ENCODE results near the gene NUCB1.
"Not testable (repeated sequence)": the region's sequence is repeated elsewhere in the genome, so short reads cannot be mapped to it uniquely, and the experiment has no call there.

Gene NUCB1

DNA sequence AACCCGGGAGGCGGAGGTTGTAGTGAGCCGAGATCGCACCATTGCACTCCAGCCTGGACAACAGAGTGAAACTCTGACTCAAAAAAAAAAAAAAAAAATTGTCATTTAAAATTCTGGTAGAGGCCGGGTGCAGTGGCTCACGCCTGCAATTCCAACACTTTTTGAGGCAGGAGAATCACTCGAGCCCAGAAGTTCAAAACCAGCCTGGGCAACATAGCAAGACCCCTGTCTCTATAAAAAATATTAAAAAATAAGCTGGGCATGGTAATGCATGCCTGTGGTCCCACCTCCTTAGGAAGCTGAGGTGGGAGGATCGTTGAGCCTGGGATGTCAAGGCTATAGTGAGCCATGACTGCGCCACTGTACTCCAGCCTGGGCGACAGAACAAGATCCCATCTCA lies 6.2 kb downstream of the NUCB1 start:
- no peak for DNase-seq (ENCODE audit: low read depth in 2 of 2)

DNA sequence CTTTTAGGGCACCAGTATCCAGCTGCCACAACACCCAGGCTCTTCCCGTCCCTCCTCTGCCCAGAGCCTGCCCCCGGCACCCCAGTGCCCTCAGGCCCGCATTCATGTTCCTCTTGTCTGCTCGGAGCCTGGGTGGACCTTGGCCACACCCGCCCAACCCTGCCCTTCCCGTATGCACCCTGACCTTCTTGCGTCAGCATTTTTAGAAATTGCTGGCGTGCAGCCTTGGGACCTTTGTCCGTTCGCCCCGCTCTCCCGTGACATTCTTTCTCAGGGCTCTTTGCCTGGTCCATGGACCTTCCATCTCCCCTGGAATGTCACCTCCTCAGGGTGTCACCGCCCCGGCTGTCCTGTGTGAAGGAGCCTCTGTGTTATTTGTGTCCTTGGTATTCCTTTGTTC lies 7.6 kb downstream of the NUCB1 start:
- DNase-seq (ENCODE audit: low read depth in 2 of 2) = no peak

DNA sequence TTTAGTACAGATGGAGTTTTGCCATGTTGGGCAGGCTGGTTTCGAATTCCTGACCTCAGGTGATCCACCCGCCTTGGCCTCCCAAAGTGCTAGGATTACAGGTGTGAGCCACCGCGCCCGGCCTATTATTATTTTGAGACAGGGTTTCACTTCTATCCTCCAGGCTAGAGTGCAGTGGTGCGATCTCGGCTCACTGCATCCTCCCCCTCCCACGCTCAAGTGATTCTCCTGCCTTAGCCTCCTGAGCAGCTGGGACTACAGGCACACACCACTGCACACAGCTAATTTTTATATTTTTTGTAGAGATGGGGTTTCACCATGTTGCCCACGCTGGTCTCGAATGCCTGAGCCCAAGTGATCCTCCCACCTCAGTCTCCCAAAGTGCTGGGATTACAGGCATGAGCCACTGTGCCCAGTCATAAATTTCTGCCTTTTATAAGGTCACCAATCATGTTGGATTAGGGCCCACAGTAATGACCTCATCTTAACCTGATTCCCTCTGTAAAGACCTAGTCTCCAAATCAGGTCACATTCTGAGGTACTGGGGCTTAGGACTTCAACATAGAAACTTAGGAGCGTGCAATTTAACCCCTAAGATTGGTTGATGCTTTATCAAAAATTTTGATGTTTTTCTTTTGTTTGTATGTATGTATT lies 9.4 kb downstream of the NUCB1 start:
- DNase-seq (ENCODE audit: low read depth in 2 of 2) = not testable (repeated sequence)

DNA sequence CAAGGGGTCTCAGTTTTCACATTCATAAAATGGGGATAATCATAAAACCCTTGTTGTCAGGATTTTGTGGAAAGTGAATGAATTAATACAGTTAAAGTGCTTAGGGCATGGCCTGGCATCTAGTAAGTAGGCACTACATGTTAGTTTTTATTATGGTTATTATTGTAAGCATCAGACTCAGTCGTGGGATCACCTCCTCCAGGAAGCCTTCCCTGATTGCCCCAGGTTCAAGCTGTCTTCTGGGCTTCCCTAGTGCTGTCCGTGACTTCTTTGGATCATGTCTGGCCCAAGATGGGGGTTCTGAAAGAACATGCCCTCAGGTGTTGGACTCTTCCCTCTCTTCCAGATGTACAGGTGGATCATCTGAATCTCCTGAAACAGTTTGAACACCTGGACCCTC lies 10.7 kb downstream of the NUCB1 start:
- no peak for DNase-seq (ENCODE audit: low read depth in 2 of 2)

DNA sequence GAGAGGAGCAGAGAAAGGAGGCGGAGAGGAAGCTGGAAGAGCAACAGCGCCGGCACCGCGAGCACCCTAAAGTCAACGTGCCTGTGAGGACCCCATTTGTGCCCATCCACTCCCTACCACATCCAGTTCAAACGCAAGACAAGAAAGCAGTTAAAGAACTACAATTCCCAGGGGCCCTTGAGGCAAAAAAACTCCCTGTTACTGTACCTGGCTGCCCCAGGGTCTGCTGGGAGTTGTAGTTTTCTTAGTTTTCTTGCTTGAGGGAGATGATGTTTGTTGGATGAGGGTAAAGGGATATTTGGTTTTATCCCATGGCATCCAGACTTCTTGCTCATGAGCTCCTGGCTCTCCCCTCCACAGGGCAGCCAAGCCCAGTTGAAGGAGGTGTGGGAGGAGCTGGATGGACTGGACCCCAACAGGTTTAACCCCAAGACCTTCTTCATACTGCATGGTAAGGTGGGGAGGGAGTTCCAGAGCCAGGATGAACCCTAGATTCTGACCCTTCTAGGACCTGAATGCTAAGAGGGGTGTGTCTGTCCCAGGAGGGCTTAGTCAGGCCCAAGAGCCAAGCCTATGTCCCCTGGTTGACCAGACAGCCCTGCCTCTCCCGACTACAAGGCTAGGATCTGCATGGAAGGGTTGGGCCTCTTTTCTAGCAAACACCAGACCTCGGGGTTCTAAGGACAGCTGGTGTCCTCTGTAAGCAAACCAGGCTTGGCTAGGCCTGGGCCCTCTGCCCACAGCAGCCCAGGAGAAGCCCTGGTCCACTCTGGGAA lies 13.2 kb downstream of the NUCB1 start:
- DNase-seq (ENCODE audit: low read depth in 2 of 2) = no peak

DNA sequence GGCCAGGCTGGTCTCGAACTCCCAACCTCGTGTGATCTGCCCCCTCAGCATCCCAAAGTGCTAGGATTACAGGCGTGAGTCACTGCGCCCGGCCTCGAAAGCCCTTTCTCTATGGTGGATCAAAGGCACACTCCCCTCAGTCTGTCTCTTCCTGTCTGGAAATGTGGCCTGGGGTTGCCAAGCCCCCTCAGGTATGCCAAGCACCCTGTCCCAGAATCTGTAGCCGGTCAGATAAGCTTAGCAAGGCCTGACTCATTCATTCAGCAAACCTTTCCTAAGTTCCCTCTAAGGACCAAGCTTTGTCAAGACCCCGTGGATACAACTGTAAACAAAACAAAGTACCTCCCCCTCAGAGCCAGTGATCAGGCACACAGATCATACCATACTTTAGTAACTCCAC lies 14.1 kb downstream of the NUCB1 start:
- DNase-seq (ENCODE audit: low read depth in 2 of 2) = no peak

DNA sequence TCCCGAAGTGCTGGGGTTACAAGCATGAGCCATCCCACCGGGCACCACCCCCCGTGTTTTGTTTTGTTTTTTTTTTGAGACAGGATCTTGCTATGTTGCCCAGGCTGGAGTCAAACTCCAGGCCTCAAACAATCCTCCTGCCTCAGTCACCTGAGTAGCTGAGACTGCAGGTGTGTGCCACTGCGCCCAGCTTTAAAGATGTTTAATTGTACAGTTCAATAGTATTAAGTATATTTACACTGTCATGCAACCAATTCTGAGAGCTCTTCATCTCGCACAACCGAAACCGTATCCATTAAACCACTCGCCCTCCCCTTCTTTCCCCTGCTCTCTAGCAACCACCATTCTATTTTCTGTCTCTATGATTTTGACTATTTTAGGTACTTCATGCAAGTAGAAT lies 15.6 kb downstream of the NUCB1 start:
- DNase-seq (ENCODE audit: low read depth in 2 of 2) = no peak

DNA sequence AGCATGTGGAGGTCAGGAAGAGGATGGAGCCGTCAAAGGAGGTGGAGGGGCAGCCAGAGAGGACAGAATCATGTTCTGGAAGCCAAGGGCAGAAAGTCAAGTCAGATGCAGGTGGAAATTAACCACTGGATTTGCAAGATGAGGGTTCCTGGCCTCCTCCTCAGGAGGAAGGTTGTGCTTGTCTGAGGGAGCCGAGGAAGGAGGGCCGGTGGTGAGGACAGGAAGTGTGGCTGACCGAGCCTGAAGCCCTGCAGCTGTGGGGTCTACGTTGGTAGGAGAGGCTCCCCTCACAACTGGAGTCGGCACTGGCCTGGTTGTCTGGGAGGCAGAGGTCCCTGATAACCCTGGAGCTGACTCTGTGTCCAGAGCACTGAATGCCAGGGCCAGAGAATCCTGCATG lies 18.0 kb downstream of the NUCB1 start:
- DNase-seq (ENCODE audit: low read depth in 2 of 2) = no peak

DNA sequence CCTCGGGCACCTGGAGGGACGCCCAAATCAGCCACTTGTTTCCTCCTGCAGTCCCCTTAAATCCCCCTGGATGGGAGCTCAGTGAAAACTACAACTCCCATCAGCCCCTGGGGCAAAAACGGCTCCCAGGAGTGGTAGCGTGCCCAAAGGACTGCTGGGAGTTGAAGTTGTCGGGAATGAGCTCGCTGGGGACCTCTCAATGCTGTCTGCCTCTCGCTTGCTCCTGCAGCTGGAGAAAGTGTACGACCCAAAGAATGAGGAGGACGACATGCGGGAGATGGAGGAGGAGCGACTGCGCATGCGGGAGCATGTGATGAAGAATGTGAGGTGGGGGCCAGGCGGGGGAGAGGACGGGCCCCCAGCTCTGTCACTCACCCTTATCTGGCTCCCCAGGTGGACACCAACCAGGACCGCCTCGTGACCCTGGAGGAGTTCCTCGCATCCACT lies 18.7 kb downstream of the NUCB1 start:
- no peak for DNase-seq (ENCODE audit: low read depth in 2 of 2)

DNA sequence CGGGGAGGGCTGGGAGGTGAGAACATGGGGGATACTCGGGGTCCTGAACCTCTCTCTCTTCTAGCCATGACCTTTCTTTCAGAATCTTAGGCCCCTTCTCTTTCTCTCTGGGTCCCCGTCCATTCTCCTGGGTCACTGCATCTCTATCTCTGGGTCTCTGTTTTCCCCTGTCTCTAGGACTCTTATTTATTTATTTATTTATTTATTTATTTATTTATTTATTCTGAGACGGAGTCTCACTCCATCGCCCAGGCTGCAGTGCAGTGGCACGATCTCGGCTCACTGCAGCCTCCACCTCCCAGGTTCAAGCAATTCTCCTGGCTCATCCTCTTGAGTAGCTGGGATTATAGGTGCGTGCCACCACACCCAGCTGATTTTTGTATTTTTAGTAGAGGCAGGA lies 19.2 kb downstream of the NUCB1 start:
- not testable (repeated sequence) for DNase-seq (ENCODE audit: low read depth in 2 of 2)

DNA sequence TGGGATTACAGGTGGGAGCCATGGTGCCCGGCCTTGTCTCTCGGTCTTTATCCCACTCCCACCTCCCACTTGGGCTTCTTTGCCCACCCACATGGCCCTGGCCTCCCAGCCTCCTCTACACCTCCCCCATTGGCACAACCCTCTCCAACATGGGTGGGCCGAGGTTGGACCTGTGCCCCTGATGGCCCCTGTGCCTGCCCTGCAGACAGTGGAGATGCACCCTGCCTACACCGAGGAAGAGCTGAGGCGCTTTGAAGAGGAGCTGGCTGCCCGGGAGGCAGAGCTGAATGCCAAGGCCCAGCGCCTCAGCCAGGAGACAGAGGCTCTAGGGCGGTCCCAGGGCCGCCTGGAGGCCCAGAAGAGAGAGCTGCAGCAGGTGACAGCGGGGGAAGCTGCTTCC lies 20.8 kb downstream of the NUCB1 start:
- no peak for DNase-seq (ENCODE audit: low read depth in 2 of 2)

DNA sequence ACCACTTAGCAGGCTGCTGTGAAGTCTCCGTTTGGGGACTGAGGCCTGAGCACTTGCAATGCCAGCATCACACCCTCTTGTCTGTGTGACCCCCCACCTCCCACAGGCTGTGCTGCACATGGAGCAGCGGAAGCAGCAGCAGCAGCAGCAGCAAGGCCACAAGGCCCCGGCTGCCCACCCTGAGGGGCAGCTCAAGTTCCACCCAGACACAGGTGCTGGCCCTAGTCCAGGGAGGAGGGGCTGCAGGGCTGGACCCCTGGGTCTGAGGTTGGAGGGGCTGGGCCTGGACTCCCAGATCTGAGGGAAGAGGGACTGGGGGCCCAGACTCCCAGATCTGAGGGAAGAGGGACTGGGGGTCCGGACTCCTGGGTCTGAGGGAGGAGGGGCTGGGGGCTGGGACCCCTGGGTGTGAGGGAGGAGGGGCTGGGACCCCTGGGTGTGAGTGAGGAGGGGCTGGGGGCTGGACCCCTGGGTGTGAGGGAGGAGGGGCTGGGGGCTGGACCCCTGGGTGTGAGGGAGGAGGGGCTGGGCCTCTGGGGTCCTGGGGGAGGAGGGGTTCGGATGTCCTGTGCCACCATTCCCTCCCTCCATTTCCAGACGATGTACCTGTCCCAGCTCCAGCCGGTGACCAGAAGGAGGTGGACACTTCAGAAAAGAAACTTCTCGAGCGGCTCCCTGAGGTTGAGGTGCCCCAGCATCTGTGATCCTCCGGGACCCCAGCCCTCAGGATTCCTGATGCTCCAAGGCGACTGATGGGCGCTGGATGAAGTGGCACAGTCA lies 21.8 kb downstream of the NUCB1 start:
- no peak for DNase-seq (ENCODE audit: low read depth in 2 of 2)

DNA sequence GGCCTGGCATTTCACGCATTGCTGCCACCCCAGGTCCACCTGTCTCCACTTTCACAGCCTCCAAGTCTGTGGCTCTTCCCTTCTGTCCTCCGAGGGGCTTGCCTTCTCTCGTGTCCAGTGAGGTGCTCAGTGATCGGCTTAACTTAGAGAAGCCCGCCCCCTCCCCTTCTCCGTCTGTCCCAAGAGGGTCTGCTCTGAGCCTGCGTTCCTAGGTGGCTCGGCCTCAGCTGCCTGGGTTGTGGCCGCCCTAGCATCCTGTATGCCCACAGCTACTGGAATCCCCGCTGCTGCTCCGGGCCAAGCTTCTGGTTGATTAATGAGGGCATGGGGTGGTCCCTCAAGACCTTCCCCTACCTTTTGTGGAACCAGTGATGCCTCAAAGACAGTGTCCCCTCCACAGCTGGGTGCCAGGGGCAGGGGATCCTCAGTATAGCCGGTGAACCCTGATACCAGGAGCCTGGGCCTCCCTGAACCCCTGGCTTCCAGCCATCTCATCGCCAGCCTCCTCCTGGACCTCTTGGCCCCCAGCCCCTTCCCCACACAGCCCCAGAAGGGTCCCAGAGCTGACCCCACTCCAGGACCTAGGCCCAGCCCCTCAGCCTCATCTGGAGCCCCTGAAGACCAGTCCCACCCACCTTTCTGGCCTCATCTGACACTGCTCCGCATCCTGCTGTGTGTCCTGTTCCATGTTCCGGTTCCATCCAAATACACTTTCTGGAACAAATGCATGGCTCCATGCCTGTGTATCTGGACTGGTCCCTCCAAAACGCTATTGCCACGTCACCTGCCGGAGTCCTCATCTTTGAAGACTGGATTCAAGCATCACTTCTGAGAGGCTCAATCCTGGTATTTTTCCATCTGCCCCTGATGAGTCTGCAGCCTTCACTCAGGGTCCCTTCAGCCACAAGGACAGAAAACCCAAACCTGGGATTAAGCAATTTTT lies 22.7 kb downstream of the NUCB1 start:
- DNase-seq (ENCODE audit: low read depth in 2 of 2) = no peak

DNA sequence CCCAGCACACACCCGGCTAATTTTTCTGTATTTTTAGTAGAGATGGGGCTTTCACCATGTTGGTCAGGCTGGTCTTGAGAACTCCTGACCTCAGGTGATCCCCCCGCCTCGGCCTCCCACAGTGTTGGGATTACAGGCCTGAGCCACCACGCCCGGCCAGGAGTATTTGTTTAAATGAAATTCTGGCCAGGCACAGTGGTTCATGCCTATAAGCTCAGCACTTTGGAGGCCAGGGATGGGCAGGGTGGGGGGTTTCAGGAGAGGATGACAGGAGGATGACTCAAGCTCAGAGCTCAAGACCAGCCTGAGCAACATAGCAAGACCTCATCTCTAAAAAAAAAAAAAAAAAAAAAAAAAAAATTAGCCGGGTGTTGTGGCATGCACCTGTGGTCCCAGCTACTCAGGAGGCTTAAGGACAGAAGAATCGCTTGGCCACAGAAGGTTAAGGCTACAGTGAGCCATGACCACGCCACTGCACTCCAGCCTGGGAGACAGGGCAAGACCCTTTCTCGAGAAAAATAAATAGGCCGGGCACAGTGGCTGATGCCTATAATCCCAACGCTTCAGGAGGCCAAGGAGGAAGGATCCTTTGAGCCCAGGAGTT lies 25.2 kb downstream of the NUCB1 start:
- no peak for DNase-seq (ENCODE audit: low read depth in 2 of 2)

DNA sequence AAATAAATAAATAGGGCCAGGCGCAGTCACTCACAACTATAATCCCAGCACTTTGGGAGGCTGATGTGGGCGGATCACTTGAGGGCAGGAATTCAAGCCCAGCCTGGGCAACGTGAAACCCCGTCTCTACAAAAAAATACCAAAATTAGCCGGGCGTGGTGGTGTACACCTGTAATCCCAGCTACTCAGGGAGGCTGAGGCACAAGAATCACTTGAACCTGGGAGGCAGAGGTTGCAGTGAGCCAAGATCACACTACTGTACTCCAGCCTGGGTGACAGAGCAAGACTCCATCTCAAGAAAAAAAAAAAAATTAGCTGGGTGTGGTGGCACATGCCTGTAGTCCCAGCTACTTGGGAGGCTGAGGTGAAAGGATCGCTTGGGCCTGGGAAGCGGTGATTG lies 25.8 kb downstream of the NUCB1 start:
- DNase-seq (ENCODE audit: low read depth in 2 of 2) = not testable (repeated sequence)

DNA sequence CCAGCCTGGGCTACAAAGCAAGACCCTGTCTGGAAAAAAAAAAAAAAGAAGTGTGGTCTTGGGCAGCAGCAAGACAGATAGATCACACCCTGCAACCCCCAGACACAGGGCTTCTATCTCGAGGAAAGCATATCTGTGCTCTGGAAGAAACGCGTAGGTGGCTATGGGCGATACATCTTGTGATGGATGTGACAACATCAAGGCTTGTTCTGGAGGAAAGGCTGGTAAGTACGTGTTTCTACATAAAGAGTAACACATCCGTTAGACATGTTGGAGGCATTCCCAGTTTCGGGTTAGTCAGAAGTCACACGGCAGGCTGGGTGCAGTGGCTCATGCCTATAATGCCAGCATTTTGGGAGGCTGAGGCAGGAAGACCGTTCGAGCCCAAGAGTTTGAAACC lies 26.8 kb downstream of the NUCB1 start:
- no peak for DNase-seq (ENCODE audit: low read depth in 2 of 2)

DNA sequence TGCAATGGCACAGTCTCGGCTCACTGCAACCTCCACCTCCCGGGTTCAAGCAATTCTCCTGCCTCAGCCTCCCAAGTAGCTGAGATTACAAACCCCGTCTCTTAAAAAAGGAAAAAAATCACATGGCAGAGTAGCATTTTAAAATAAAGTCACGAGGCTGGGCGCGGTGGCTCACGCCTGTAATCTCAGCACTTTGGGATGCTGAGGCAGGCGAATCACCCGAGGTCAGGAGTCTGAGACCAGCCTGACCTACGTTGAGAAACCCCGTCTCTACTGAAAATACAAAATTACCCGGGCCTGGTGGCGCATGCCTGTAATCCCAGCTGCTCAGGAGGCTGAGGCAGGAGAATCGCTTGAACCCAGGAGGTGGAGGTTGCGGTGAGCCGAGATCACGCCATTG lies 27.6 kb downstream of the NUCB1 start:
- not testable (repeated sequence) for DNase-seq (ENCODE audit: low read depth in 2 of 2)

DNA sequence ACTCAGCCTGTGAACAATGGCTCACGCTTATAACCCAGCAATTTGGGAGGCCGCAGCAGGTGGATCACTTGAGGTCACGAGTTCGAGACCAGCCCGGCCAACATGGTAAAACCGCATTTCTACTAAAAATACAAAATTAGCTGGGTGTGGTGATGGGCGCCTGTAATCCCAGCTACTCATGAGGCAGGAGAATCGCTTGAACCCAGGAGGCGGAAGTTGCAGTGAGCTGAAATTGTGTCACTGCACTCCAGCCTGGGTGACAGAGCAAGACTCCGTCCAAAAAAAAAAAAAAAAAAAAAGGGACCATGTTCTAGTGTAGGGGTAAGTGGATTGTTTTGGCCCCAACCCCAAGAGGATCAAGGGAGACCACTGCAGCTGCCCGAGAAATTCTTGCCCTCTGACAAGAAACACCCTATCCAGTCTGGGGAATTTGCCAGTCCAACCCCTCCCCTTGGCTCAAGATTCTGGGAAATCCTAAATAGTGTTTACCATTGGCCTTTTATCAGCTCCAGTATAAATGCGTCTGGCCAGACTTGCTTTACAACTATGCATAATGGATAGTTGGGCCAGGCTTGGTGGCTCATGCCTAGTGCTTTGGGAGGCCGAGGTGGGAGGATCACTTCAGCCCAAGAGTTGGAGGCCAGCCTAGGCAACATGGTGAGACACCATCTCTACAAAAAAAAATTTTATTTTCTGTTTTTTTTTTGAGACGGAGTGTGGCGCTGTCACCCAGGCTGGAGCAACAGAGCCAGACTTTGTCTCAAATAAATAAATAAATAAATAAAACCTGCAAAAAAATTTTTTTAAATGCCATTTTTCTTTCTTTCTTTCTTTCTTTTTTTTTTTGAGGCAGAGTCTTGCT lies 28.3 kb downstream of the NUCB1 start:
- DNase-seq (ENCODE audit: low read depth in 2 of 2) = no peak

DNA sequence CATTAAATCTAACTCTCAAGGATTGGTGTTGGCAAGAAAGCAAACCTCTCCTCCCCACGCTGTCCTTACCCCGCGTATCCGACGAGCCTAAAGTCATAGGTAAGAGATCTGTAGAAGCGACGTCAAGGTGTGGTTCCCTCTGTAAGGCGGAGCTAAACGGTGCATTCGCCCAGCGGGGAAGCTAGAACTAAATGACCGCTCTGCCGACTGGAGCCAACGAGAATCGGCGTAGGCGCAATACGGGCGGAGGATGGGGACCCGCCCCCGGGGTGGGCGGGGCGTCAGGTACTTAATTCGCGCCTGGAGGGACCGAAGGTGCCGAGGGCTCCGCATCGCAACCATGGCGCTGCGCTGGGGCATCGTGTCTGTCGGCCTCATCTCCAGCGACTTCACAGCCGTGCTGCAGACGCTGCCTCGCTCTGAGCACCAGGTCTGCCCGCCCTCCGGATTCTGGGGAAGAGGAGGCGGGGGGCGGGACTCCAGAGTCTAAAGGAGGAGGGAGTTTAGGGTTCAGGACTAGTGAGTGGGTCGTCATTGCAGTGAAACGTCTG lies 33.3 kb downstream of the NUCB1 start, which contains the start of gene DHDH:
DHDH (plus strand) TSS at position 318 of the 551 bp plus-strand sequence; CDS start at position 341, 23 bp downstream.
- peak; percentile 61 to 73 for DNase-seq (ENCODE audit: low read depth in 2 of 2)

DNA sequence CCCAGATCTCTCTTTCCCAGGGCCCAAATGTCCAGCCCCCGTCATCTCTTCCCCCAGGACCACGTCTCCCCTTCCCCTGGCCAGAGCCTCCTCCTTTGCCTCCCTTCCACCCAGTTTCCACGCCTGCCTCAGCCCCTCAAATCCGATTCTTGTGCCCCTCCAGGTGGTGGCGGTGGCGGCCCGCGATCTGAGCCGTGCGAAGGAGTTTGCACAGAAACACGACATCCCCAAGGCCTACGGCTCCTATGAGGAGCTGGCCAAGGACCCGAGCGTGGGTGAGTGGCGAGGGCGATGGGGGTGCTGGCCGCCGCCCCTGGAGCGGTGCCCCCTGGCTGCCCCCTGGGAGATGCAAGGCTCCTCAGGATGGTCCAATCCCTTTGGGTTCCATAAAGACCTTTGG lies 34.7 kb downstream of the NUCB1 start:
- no peak for DNase-seq (ENCODE audit: low read depth in 2 of 2)
